ENCODE measurements around the gene INHA.

INHA gene

GRCh38 chr2:219575566-219576504 lies 3.7 kb downstream of the INHA start:
- no peak for DNase-seq

GRCh38 chr2:219576505-219577388 lies 4.6 kb downstream of the INHA start:
- DNase-seq: no peak

- no peak for DNase-seq
These were observed 6.9 kb downstream of the INHA start for GRCh38 chr2:219578811-219579613.

- DNase-seq: no peak
These were observed 9.2 kb downstream of the INHA start for GRCh38 chr2:219581346-219581745.

- DNase-seq: no peak
These were observed 19.0 kb downstream of the INHA start for GRCh38 chr2:219591091-219591490.

GRCh38 chr2:219592736-219593135 lies 20.6 kb downstream of the INHA start:
- no peak for DNase-seq

GRCh38 chr2:219593154-219593553 lies 21.0 kb downstream of the INHA start:
- DNase-seq: no peak

- no peak for DNase-seq
These were observed 23.1 kb downstream of the INHA start for GRCh38 chr2:219595256-219595655.

GRCh38 chr2:219596954-219597551 lies 24.9 kb downstream of the INHA start:
- DNase-seq: no peak

- peak; percentile 95 for DNase-seq
These were observed 25.6 kb downstream of the INHA start, which contains the start of gene STK11IP for GRCh38 chr2:219597552-219598307. Gene STK11IP (plus strand): TSS chr2:219597857. CDS start chr2:219598120, 263 bp downstream.

- DNase-seq: no peak
These were observed 26.4 kb downstream of the INHA start for GRCh38 chr2:219598308-219599078.

- no peak for DNase-seq
These were observed 31.7 kb downstream of the INHA start for GRCh38 chr2:219603771-219604170.

- no peak for DNase-seq
These were observed 33.5 kb downstream of the INHA start for GRCh38 chr2:219605607-219605954.

- no peak for DNase-seq
These were observed 35.8 kb downstream of the INHA start for GRCh38 chr2:219607931-219608330.

- no peak for DNase-seq
These were observed 36.4 kb downstream of the INHA start for GRCh38 chr2:219608399-219608964.

GRCh38 chr2:219609149-219609750 lies 37.1 kb downstream of the INHA start:
- no peak for DNase-seq

GRCh38 chr2:219611306-219611705 lies 39.2 kb downstream of the INHA start:
- no peak for DNase-seq

- DNase-seq: no peak
These were observed 39.9 kb downstream of the INHA start for GRCh38 chr2:219611866-219612576.

- DNase-seq: no peak
These were observed 40.6 kb downstream of the INHA start for GRCh38 chr2:219612577-219613286.
